ENCODE measurements around the gene CHTF8.
A peak's percentile ranks its signal among the peaks of the same experiment; 100 is the strongest.

Gene CHTF8

DNA sequence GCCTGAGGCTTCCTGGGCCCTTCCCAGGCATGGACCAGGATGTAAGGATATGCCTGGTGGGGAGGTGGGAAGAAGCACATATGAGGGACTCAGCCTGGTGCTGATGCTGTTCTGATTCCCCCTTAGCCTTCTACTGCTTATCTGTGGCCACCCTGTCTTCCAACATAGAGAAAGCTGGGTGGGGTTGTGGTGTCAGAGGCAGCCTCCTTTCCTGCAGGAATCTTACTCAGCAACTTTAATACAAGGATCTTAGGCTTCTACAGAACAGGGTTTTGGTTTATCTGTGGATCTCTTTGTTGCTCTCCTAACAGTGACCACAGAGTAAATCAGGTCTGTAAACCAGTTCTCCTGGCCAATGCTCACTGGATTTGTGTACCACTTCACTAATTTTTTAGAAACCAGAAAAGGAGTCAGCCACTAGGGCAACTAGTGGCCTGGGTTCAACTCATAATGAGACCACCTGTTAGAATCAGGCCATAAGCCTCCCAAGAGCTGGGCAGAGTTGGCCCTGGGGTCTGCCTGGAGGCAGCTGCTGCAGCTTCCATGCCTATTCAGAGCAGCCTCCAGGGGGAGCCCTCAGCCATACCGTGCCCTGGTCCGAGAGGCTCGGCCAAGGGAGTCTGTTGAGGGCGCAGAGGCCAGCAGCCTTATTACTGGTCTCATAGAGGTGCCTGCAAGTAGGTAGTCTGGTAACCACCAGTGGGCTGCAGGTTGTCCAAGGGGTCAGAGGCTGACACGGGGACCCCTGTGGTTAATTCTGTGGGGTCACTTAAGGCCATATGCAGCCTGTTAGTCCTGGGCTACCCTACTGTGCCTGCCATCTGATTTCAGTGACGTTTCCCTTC is 19.9 kb downstream of the CHTF8 start:
- peak in 1 of 2 experiments; percentile 14 for DNase-seq

DNA sequence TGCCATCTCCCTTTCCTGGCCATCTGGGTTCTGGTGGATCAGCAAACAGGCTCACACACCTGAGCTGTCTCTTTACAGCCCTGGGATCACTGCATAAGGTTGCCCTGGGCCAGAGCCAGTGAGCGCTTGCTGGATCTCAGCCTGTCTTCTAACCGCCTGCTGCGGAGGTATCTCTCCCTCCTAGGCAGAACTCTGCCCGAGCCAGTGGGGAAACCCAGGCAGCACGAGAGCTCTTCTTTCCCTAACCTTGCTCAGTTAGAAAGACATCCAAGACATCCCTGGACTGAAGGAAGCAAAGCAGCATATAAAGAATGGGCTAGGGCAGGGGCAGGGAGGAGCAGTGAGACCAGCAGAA is 20.5 kb downstream of the CHTF8 start:
- no peak for DNase-seq

DNA sequence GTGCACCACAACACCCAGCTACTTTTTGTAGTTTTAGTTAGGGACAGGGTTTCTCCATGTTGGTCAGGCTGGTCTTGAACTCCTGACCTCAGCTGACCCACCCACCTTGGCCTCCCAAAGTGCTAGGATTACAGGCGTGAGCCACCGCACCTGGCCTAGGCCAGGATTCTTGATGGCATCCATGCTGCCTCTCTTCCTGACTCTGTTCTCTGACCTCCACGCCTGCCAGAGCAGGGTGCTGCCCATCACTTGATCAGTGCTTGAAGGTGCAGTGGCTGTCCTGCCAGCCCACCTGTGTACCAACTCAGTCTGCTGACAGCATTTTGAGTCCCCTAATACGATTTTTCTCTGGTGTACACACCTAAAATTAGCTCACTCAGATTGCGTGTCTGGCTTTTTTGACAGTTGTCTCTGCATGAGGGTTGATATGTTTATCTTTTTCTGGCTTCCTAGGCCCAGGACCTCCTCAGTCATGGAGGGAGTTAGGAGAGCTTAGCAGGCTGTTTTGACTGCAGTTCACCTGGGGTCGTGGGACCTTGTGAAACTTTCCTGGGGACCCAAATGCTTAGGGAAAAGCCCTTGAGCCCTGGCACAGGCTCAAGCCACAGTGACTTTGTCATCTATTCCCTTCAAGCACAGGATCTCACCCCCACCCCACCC is 21.0 kb downstream of the CHTF8 start:
- DNase-seq = no peak

DNA sequence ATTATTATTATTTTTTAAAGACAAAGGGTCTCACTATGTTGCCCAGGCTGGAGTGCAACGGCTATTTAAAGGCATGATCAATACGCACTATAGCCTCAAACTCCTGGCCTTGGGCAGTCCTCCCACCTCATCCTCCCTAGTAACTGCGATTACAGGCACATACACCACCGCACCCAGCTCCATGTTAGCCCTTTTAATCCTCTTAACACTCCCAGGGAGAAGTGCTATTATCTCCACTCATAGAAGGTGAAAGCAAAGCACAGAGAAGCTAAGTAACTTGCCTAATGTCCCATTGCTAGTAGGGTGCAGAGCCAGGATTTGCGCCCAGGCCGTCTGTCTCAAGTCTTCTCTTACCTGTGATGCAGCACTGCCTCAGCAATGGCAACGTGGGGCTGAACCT is 22.0 kb downstream of the CHTF8 start:
- DNase-seq = no peak

DNA sequence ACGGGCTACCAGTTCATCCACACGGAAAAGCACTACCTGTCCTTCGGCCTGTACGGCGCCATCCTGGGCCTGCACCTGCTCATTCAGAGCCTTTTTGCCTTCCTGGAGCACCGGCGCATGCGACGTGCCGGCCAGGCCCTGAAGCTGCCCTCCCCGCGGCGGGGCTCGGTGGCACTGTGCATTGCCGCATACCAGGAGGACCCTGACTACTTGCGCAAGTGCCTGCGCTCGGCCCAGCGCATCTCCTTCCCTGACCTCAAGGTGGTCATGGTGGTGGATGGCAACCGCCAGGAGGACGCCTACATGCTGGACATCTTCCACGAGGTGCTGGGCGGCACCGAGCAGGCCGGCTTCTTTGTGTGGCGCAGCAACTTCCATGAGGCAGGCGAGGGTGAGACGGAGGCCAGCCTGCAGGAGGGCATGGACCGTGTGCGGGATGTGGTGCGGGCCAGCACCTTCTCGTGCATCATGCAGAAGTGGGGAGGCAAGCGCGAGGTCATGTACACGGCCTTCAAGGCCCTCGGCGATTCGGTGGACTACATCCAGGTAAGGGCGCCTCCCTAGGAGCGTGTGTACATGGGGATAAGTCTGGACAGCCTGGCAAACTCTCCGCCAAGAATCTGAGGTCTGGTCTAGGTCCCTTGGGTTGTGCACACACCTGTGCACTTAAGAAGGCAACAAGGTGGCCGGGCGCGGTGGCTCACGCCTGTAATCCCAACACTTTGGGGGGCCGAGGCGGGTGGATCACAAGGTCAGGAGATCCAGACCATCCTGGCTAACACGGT is 22.7 kb downstream of the CHTF8 start:
- no peak for DNase-seq

DNA sequence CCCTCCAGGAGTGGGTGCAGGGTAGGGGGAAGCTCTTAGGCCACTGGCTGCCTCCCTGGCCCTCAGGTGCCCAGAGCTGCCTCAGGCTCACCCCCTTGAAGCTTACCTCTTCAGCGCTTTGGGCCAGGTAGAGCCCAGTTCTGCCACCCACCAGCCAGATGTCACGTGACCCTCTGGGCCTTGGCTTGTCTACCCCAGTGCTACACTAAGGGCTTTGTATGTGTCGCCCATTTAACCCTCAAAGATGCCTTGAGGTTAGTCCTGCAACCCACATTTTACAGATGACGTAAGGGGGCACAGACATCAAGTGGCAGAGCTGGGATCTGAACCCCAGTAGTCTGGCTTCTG is 23.5 kb downstream of the CHTF8 start:
- DNase-seq = no peak

DNA sequence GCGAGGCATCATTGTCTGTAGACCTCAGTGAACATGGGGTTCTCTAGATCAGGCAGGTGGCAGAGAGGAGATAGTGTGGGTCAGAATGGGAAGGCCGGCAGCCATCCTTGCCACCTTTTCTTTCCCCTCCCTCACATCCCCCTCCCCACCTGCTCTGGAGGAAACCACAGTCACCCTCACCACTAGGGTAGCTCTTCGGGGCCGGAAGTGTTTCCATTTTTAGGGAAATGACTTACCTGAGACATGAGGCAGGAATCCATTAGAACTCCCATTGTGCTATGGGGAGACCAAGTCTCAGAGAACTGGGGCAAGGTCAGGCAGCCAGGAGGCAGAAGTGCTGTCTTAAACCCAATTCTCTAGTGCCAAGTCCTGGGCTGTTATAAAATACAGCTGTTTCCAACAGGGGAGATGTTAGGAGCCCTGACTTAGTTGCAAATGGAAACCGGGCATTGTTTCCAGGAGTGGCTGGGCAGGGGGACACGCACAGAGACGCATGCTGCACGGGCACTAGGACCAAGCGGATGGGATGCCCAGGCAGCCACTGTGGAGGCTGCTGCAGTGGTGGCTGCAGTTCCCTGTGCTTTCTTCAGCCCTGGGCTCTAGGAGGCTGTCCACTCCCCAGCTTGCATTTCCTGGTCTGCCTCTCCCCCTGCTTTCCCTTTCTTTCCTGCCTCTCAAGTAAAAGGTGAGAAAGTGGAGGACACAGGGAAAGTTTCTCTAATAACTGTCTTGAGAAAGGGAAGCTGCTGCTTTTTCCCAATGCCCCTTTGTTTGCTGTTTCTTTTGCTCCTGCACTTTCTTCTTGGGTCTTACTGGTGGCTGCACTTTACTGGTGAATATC is 24.1 kb downstream of the CHTF8 start:
- DNase-seq = no peak

DNA sequence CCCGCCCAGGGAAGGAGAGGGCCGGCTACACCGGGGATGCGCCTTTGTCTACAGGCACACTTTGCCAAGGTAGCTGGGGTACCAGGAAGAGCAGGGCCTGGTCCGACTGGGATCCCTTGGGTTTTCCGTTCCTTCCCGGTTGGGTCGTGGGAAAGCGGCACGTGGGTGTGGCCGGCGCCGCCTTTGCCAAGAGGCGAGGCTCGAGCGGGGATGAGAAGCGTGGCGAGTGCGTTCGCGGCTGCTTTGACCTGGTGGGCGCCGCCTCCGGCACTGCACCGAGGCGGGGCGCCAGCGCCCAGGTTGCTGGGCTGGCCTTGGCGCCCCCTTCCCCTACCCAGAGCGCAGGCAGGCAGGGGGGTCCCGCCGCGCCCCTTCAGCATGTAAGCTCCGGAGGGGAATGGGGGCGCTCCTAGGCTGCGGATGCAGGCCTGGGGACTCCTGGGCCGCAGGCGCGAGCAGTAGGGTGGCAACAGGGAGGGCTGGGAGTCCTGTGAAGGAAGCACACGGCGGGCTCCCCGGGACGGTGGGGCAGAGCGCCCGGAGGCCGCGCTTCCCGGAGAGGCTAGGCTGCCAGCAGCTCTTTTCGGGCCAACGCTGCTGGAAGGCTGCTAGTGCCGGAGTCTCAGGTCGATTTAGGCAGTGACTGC is 24.9 kb downstream of the CHTF8 start:
- no peak for DNase-seq

DNA sequence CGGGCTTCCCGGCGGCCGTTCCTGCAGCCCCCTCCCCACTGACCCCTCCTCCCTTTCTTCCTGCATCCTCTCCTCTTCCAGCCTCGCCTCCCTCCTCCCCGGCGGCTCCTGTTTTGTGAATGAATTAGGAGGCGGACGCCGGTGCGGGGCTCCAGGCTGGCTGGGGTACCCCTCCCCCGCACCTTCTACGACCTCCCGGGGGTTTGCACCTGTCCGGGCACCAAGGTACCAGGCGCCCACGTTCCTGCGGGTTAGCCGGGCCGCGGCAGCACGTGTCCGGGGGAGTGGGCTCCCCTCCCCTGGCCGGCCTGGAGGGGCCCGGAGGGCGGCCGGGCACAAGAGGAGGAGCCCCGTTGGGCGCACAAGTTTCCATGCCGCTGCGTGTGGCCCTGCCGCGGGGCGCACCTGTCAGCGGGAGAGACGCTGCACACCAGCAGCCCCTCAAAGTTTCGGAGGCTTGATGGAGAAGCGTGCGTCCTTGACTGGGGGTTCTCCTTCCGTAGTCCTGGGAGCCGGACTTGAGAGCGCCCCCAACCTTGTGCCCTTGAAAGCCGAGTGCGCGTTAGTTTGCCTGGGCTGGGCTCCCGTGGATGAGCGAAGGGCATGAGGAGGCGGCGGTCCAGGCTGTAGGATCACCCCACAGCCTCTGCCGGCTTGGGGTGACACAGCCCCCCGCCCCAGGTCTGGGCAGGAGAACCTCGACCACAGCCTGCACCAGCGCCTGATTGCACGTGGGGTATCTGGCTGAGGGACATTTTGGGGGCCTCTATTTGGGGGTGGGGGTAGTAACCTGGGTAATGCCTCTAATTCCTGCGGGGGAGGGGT is 25.7 kb downstream of the CHTF8 start:
- DNase-seq = no peak

DNA sequence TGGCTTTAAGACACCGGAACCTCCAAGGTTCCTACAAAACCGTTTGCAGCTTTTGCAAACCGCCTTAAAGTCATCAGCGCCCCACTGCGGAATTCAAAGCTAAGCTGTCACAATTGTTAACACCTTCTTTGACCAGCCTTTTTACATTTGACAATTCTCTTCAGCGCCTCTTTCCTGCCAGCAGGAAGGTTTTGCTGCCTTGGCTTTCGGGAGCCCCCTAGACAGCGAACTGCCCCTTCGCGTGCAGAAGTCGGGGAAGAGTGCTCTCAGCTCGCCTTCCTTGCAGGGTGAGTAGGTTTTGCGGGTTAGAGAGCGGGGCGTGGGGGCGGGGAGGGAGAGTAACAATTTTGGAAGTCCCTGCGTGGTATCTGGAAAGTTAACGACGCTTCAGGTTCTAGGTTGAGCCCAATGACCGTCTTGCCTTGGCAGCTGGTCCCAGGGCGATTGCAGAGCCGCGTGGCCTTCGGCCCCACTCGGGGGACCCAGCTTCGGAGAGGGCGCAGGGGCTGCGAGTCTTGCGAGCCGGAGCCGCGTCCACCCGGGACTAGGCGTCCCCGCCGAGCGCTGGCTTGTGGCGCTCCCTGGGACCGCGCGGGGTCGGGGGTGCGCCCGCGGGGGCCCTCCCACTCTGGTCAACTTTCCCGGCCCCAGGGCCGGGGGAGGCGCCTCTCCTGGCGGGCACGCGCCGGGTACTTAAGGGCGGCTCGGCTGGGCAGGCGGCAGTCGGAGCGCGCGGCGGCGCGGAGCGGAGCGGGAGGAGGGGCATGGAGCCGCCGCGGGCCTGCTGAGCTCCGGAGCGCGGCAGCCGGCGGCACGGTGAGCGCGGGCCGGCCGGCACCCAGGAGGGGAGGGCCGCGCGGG is 26.7 kb downstream of the CHTF8 start, which contains the start of gene HAS3:
HAS3 (plus strand) TSS at position 153 of the 861 bp plus-strand sequence. CDS start 3,743 bp downstream, outside the sequence.
- peak in 1 of 2 experiments; percentile 22 for DNase-seq

DNA sequence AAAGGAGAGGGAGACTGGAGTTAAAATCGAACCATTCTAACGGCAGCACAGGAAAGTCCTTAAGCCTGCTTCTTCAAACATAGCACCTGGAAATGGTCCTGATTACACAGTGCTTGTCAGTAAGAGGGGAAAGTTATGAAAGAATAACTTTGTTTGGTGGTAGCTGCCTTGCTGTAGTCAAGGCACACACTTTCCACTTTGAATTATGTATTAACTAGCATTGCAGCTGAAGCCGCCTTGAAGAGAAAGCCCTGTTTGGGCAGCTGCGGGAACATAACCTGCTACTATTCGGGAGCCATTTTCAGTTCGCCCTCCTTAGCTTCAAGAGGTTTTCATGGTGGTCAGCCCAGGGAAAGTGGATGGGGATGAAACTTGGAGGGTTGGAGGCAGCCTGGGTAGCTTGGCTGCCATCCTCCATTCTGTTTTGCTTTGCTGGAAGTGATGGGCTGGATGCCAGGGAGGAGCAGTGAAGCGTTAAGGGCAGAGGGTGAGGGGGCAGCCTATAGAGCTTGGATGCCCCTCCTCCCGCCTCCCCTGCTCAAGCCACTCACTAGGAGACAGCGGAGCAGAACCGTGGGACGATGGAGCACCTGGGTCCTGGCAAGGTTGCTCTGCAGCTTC is 32.2 kb downstream of the CHTF8 start:
- DNase-seq = no peak

DNA sequence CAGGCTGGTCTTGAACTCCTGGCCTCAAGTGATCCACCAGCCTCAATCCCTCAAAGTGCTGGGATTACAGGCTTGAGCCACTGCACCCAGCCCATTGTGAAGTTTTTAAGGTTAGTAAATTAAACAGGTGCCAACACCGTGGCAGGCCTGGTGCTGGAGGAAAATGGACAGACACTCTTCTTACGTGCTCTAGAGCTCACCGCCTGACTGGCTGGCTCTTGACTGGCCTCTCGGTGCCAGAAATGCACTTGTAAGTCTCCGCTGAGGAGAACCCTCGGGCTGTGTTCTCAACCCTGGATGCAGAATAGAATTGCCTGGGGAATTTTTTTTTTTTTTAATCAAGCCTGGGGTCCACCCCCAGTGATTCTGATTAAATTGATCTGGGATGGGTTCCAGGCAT is 37.2 kb downstream of the CHTF8 start:
- no peak for DNase-seq

DNA sequence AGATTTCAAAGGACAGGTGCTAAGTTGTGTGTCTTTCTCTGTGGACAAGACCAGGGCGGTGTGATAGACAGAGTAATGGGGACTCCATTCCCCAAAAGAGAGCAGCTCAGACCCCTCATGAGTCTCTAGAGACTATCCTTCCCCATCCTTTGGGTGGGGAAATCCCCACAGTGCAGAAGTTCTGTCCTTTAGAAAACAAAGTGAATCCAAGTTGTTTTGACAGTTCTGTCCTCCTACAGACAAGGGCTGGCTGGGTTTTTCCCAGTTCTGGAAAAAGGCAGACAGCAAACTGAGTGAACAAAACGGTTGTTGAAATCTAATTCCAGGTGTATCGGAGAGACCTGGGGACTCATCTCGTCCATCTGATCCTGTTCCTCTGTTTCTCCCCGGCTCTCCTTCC is 37.9 kb downstream of the CHTF8 start:
- DNase-seq = no peak

DNA sequence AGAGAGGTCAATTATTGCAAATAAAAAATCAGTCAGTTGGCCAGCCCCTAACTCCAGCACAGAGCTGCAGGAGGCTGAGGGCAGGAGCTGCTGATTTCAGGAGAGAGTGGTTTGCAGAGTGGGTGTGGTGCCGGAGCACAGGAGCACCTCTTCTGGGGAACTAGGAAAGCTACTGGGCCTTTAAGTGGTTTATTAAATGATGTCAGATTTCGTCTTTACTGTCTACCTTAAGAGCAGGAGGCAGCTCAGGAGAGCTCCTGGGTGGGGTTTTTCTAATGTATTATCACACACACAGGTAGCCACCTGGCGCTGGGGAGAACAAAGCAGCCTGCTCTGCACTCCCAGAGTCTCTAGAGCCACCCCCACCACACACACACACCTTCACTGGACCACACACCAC is 38.4 kb downstream of the CHTF8 start:
- no peak for DNase-seq

DNA sequence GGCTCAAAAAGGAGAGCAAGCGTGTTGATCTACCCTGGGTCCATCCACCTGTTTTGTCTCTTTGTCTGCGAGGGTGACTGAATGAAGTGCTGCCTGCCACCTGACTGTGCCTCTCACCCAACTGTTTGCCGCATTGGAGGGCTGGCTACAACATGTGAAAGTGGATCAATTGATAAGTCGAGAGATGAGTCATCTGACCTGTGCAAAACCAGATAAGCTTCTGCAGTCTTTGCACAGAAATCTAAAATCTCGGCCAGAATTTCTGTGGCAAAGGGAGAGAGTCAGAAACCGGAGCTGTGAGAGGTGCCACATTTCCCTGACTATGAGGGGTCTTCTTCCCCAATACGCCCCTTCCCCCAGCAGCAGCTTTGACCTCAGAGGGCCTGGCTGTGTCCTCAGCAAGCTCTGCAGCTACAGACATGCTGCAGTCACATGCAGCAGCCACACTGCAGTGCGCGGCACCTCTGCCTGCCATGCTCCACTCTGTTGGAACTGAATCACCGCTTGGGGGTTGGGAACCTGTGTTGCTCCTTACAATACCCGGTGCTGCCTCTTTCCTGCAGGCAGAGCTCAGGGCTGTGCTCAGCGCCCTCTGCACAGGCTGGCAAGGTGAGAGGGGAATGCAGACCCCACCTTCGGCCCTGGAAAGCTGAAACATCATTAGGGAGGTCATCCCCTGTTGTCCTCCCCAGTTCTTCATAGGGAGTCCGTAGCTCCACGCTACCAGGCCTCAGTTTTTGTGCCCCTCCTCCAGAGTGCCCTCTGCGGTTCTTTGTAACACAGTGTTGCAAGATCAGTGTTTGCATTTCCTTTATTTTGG is 43.1 kb downstream of the CHTF8 start:
- DNase-seq = no peak

DNA sequence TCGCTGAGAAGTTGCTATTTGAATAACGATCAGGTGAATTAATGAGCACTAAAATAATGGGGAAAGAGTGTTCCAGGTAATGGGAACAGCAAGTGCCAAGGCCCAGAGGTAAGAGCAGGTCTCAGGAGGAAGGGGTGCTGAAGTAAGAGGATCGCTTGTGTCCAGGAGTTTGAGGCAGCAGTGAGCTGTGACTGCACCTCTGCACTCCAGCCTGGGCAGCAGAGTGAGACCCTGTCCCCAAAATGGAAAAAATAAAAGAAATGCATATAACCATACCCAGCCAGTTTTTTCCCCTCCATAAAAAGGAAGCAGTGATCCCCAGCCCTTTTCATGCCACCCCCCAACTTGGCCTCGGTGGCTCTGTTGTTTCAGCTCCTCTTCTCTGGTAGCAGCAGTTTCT is 43.7 kb downstream of the CHTF8 start:
- DNase-seq = no peak

DNA sequence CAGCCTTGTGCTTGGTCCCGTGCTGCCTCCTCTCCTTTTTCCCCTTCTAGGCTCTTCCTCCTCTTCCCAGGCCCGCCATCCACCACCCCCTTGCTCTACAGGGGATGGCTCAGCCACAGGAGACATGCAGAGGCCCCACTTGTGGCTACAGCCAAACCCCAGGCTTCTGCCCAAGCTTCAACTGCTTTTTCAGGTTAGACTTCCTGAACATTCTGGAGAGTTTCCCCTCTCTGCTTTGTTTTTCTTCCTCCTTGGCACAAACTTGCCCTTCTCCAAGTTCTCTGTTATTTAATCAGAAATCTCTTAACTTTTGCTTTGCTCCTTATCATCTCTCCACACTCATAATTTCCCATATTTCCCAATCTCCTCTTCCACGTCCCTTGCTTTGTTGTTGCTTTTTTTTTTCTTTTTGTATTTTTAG is 45.2 kb downstream of the CHTF8 start:
- DNase-seq = no peak

DNA sequence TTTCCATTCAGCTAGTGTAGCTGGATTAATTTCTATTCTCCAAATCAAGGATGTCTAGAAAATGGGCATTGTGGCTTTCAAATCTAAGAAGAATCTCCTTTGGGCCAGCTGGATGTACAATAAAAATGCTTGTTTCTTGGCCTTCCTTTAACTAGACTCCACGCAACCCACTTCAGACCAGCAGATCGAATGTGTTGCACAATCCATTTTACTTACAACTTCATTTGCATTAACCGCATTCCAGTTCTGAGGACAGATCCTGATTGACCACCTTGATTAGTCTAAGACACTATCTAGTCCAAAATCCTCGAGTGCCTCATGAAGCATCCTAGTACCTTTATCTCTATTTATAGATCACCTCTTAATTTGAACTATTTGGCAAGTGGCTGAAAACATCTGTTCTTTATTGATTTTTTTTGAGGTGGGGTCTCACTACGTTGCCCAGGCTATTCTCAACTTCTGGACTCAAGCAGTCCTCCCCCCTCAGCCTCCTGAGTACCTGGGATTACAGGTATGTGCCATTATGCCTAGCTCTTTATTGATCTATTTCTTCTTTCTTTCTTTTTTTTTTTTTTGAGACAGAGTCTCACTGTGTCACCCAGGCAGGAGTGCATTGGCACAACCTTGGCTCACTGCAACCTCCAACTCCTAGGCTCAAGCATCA is 47.2 kb downstream of the CHTF8 start:
- no peak for DNase-seq

Measured in NCI-H1930 (cell line).